NCI-H345 treated with DMSO at 0.1 percent for 48 hours (cell line): ENCODE results near the gene ADGRG4.

Experiments
- DNase-seq: peaks from one replicate; lab custom pipeline; 2025; ENCODE audit not compliant: unreplicated experiment; lab: John Stamatoyannopoulos, UW

The ADGRG4 gene

GRCh38 chrX:136292656-136293055 lies 8.1 kb upstream of the ADGRG4 start:
- DNase-seq = no peak

GRCh38 chrX:136295380-136295779 lies 5.4 kb upstream of the ADGRG4 start:
- DNase-seq = no peak

- DNase-seq = no peak
Observed at GRCh38 chrX:136303041-136303440, 2.3 kb downstream of the ADGRG4 start.

- no peak for DNase-seq
Observed at GRCh38 chrX:136304493-136304892, 3.7 kb downstream of the ADGRG4 start.

GRCh38 chrX:136306182-136306581 lies 5.4 kb downstream of the ADGRG4 start:
- no peak for DNase-seq

GRCh38 chrX:136307471-136307870 lies 6.7 kb downstream of the ADGRG4 start:
- DNase-seq = no peak

GRCh38 chrX:136310411-136310810 lies 9.6 kb downstream of the ADGRG4 start:
- DNase-seq = no peak

- DNase-seq = no peak
Observed at GRCh38 chrX:136318156-136318555, 17.4 kb downstream of the ADGRG4 start.

- DNase-seq = no peak
Observed at GRCh38 chrX:136318895-136319597, 18.3 kb downstream of the ADGRG4 start.

GRCh38 chrX:136319600-136319999 lies 18.8 kb downstream of the ADGRG4 start:
- no peak for DNase-seq

- DNase-seq = no peak
Observed at GRCh38 chrX:136321532-136321931, 20.8 kb downstream of the ADGRG4 start.

- DNase-seq = no peak
Observed at GRCh38 chrX:136322064-136322463, 21.3 kb downstream of the ADGRG4 start.

- no peak for DNase-seq
Observed at GRCh38 chrX:136325377-136325776, 24.6 kb downstream of the ADGRG4 start.

GRCh38 chrX:136328933-136329332 lies 28.2 kb downstream of the ADGRG4 start:
- DNase-seq = no peak

- no peak for DNase-seq
Observed at GRCh38 chrX:136336623-136337022, 35.9 kb downstream of the ADGRG4 start.

GRCh38 chrX:136339702-136340101 lies 38.9 kb downstream of the ADGRG4 start:
- DNase-seq = no peak

GRCh38 chrX:136344320-136344719 lies 43.6 kb downstream of the ADGRG4 start:
- no peak for DNase-seq

- no peak for DNase-seq
Observed at GRCh38 chrX:136346506-136346905, 45.7 kb downstream of the ADGRG4 start.

- DNase-seq = no peak
Observed at GRCh38 chrX:136347706-136348105, 46.9 kb downstream of the ADGRG4 start.

- no peak for DNase-seq
Observed at GRCh38 chrX:136353526-136354093, 52.8 kb downstream of the ADGRG4 start.

GRCh38 chrX:136354201-136354600 lies 53.4 kb downstream of the ADGRG4 start:
- no peak for DNase-seq

GRCh38 chrX:136369377-136369776 lies 68.6 kb downstream of the ADGRG4 start:
- no peak for DNase-seq

- no peak for DNase-seq
Observed at GRCh38 chrX:136376713-136377112, 76.0 kb downstream of the ADGRG4 start.
